GM10248 (cell line): Measurements from ENCODE around the gene S100A8.

Experiments used
- CTCF ChIA-PET: fragments of 300-600 bp; sonication (Branson Sonifier 250); formaldehyde crosslinking; extraction: SDS; loops from one replicate; lab custom pipeline; 2021; ENCODE audit warnings: antibody characterized with exemption; lab: Yijun Ruan, JAX
- POLR2A ChIA-PET: fragments of 350-650 bp; sonication (Branson Sonifier 250); formaldehyde crosslinking; extraction: SDS; loops from one replicate; lab custom pipeline; 2020; ENCODE audit warnings: antibody characterized with exemption; lab: Yijun Ruan, JAX
- DNase-seq: peaks from one replicate; pipeline ENCODE4 v3.0.0; 2012; ENCODE audit errors: extremely low spot score
- TF ChIP-seq, protein P1 (sequence below): IDR thresholded peaks from 2 replicates; pipeline ENCODE4 v1.5.1; 2012; ENCODE audit warnings: mild to moderate bottlenecking, low read depth; ENCODE audit errors: extremely low read depth, missing control alignments, control extremely low read depth

Gene S100A8

DNA sequence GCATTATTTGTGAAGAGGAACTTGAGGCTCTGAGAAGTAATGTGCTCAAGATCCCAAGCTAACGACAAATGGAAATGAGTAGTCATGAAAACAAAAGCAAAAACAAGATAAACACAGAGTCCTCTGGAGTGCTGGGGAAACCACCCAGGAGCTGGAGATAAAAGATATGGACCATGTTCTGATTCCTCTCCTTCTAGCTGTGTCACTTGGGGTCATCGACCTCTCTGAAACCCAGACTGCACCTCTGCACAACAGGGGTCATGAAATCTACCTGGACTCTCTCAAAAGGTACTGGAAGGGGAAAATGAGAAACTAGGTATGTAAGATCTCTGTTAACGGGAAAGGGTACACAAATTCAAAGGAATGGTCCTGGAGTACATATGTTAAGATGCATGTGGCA lies 48.7 kb downstream of the S100A8 start:
- POLR2A ChIA-PET, result no interaction called here
- DNase-seq, result no peak
- TF ChIP-seq, protein P1, sequence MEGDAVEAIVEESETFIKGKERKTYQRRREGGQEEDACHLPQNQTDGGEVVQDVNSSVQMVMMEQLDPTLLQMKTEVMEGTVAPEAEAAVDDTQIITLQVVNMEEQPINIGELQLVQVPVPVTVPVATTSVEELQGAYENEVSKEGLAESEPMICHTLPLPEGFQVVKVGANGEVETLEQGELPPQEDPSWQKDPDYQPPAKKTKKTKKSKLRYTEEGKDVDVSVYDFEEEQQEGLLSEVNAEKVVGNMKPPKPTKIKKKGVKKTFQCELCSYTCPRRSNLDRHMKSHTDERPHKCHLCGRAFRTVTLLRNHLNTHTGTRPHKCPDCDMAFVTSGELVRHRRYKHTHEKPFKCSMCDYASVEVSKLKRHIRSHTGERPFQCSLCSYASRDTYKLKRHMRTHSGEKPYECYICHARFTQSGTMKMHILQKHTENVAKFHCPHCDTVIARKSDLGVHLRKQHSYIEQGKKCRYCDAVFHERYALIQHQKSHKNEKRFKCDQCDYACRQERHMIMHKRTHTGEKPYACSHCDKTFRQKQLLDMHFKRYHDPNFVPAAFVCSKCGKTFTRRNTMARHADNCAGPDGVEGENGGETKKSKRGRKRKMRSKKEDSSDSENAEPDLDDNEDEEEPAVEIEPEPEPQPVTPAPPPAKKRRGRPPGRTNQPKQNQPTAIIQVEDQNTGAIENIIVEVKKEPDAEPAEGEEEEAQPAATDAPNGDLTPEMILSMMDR, result no peak
- CTCF ChIA-PET, result interaction anchor here (0.7 to 5.1 kb wide), 5 partner anchors 11 to 153 kb away, joined by 3 to 57 read pairs (median 3); partner anchors contain the start of genes PGLYRP3 and S100A9

DNA sequence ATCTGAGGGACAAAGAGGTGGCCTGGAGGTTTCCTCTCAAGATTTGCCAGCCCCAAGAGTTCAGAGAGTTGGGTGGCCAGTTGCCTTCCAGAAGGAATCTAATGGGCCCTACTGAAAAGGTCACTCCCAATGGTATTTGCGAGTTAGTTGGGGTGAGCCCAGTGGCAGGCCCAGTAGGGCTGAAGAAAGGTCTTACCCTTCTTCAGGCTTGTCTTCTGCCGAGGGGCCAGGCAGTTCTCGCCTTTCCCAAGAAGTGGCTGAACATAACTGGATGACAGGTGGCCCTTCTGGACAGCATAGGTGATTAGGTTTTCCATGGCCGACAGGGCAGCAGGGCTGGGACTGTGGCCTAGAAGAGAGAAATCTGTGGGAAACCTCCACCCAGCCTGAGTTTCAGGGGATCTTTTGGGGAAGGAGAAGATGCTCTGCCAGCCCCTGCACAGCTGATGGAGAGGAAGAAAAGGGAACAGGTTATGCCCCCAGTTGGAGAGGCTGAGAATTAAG lies 49.4 kb downstream of the S100A8 start:
- no peak for DNase-seq
- ChIA-PET POLR2A (no interaction called here), CTCF (interaction anchor here (0.7 to 5.1 kb wide), 3 partner anchors 12 to 154 kb away, joined by 3 to 57 read pairs (median 3); partner anchors contain the start of gene PGLYRP3)
- TF ChIP-seq, protein P1, result no peak

DNA sequence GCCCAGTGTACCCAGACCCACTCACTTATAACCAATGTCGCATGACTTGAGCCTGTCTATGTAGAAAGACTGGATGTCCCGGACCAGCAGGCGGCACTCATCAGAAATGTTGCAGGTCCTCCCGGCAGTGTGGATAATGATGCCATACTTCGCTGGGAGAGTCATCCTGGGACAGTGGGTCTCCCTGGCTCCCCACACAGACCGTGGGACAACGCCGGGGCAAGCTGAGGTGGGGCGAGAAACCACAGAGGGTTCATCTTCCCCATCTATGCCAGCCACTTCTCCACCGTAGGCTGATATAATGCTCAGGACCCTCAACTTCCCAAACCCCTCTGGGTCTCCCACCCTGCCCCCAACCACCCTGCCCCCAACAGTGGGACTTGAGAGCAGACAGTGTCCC lies 50.5 kb downstream of the S100A8 start:
- TF ChIP-seq, protein P1, result no peak
- no peak for DNase-seq
- POLR2A ChIA-PET, result no interaction called here
- CTCF ChIA-PET, result interaction anchor here (5.1 kb wide), 1 partner anchor 13 kb away, joined by 57 read pairs; no protein-coding TSS in a partner anchor
